Measurements from ENCODE around the gene RALA.

DNA sequence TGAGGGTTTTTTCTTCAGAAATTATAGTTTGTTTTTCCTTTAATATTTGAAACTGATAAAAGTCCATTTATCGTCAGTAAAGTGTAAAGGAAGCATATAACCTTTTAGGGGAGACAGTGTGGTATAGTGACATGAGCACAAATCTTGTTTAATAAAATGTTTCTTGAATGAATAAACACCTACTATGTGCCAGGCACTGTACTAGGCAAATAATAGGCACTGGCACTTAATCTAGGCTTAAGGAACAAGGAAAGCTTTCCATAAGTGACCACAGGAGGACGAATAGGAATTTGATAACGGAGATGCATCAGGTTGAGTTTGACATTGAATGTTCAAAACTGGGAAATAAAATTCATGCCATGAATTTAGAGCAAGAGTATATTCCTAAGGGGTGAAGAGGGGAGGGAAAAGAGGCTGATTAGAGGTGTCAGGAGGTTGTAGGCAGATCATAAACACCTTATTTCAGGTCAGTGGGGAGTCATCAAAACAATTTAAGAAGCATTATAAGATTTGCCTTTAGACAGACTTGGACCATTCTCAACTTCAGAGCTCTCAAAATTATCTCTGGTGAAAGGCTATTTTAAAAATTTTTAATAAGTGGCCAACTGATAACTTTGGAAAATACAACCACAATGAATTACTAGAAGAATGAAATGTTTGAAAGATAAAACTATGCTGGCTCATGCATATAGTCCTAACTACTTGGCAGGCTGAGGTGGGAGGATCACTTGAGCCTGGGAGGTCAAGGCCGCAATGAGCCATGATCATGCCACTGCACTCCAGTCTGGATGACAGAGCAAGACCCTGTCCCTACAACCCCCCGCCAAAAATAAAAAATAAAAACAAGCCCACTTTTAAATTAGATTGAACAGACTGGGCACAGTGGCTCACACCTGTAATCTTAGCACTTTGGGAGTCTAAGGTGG, 22.4 kb downstream of the RALA start:
- TF ChIP-seq, protein P1, sequence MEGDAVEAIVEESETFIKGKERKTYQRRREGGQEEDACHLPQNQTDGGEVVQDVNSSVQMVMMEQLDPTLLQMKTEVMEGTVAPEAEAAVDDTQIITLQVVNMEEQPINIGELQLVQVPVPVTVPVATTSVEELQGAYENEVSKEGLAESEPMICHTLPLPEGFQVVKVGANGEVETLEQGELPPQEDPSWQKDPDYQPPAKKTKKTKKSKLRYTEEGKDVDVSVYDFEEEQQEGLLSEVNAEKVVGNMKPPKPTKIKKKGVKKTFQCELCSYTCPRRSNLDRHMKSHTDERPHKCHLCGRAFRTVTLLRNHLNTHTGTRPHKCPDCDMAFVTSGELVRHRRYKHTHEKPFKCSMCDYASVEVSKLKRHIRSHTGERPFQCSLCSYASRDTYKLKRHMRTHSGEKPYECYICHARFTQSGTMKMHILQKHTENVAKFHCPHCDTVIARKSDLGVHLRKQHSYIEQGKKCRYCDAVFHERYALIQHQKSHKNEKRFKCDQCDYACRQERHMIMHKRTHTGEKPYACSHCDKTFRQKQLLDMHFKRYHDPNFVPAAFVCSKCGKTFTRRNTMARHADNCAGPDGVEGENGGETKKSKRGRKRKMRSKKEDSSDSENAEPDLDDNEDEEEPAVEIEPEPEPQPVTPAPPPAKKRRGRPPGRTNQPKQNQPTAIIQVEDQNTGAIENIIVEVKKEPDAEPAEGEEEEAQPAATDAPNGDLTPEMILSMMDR (IDR thresholded peaks at IDR 0.05; ENCODE audit: insufficient read depth, low read length, poor library complexity, severe bottlenecking): no peak
- TF ChIP-seq EZH2phosphoT487 (conservative IDR thresholded peaks at IDR 0.05; ENCODE audit: low read length): no peak

All from SU-DHL-6 (cell line).